Endothelial cell of umbilical vein (primary cell): ENCODE measurements around the gene VSTM4. TPM values are rescaled to one million over a fixed set of nuclear protein-coding genes. Genes with fewer than 3 reads are reported as not detected.

Experiments used
- BruUV-seq: library from RNA; stranded (reverse); fragments of 400-500 nt; replicated peaks from 2 replicates; lab custom pipeline; 2021; lab: Mats Ljungman, UMichigan
- CTCF ChIA-PET: fragments of 300-600, 350-600 bp; sonication (Branson Sonifier 250); formaldehyde crosslinking; loops from one replicate; lab custom pipeline; 2021; ENCODE audit warnings: antibody characterized with exemption, inconsistent platforms; lab: Charles Lee
- POLR2A ChIA-PET: fragments of 300-600, 350-600 bp; sonication (Branson Sonifier 250); formaldehyde crosslinking; loops from one replicate; lab custom pipeline; 2021; ENCODE audit warnings: antibody characterized with exemption, inconsistent platforms; lab: Charles Lee
- DNase-seq: peaks from one replicate; pipeline ENCODE4 v3.0.0-alpha.2; 2011; ENCODE audit warnings: low read depth, low spot score
- FAIRE-seq: peaks from 2 replicates; lab custom pipeline; 2011; peaks lifted over from hg19 to GRCh38; lab: Jason Lieb, UNC
- H2AFZ ChIP-seq: 2 replicates; pipeline ENCODE4 v1.6.0; 2012; ENCODE audit warnings: low read depth, low read length, control low read depth, inconsistent platforms
- H3K27ac ChIP-seq: 2 replicates; pipeline ENCODE4 v1.5.1; 2011; ENCODE audit warnings: low read depth, mild to moderate bottlenecking, control low read depth, low read length, moderate library complexity; ENCODE audit not compliant: insufficient read depth
- H3K27me3 ChIP-seq, 2 experiments: 2 replicates each; pipeline versions ENCODE4 v1.6.0 to v1.6.1; 2011; ENCODE audit warnings: low read length in 2 of 2, mixed read lengths in 1 of 2; ENCODE audit not compliant: control insufficient read depth in 2 of 2, insufficient read depth in 2 of 2
- H3K36me3 ChIP-seq, 2 experiments: 2 replicates in 1 of 2; 3 replicates in 1 of 2; pipeline ENCODE4 v1.5.1; 2011; ENCODE audit warnings: low read length in 2 of 2, mild to moderate bottlenecking in 1 of 2, moderate library complexity in 1 of 2; ENCODE audit not compliant: control insufficient read depth in 2 of 2, insufficient read depth in 2 of 2; ENCODE audit errors: extremely low read depth in 1 of 2
- H3K4me1 ChIP-seq: 3 replicates; pipeline ENCODE4 v1.5.1; 2011; ENCODE audit warnings: mild to moderate bottlenecking, low read length; ENCODE audit not compliant: control insufficient read depth, insufficient read depth; ENCODE audit errors: extremely low read depth
- H3K4me2 ChIP-seq: 2 replicates; pipeline ENCODE4 v1.6.1; 2011; ENCODE audit warnings: low read length, control low read depth, mixed read lengths; ENCODE audit not compliant: insufficient read depth
- H3K4me3 ChIP-seq, 3 experiments: fragments of 200-600 bp in 1 of 3; sonication (generic), shearing (Covaris generic) in 1 of 3; replicated peaks in 1 of 3; 2 replicates each; pipeline ENCODE4 v1.5.1; 2011 to 2016; ENCODE audit warnings: control low read depth in 3 of 3, low read length in 3 of 3, mild to moderate bottlenecking in 2 of 3, inconsistent platforms in 1 of 3, low read depth in 1 of 3, moderate library complexity in 1 of 3; ENCODE audit not compliant: insufficient read depth in 1 of 3
- H3K79me2 ChIP-seq: 2 replicates; pipeline ENCODE4 v1.6.0; 2012; ENCODE audit warnings: low read length, inconsistent platforms; ENCODE audit not compliant: control insufficient read depth, insufficient read depth
- H3K9ac ChIP-seq: replicated peaks from 2 replicates; pipeline ENCODE3; 2011; ENCODE audit warnings: low read length, control low read depth; ENCODE audit not compliant: insufficient read depth; ENCODE audit errors: extremely low read depth
- H3K9me1 ChIP-seq: replicated peaks from 3 replicates; pipeline ENCODE4 v1.6.0; 2011; ENCODE audit warnings: mild to moderate bottlenecking, low read length; ENCODE audit not compliant: control insufficient read depth, insufficient read depth; ENCODE audit errors: extremely low read depth
- H3K9me3 ChIP-seq: replicated peaks from 2 replicates; pipeline ENCODE4 v1.5.1; 2012; ENCODE audit warnings: low read length, inconsistent platforms; ENCODE audit not compliant: control insufficient read depth, insufficient read depth
- H4K20me1 ChIP-seq: replicated peaks from 2 replicates; pipeline ENCODE3; 2011; ENCODE audit warnings: mild to moderate bottlenecking, low read length; ENCODE audit not compliant: control insufficient read depth, insufficient read depth; ENCODE audit errors: extremely low read depth
- EZH2 ChIP-seq: IDR thresholded peaks from 2 replicates; pipeline ENCODE4 v1.6.1; 2012; ENCODE audit warnings: borderline replicate concordance, low read depth, mild to moderate bottlenecking, moderate library complexity, low read length, inconsistent platforms; ENCODE audit not compliant: severe bottlenecking
- FOS ChIP-seq: IDR thresholded peaks from 2 replicates; pipeline ENCODE4 v1.6.1; 2011; ENCODE audit warnings: mild to moderate bottlenecking, low read length, moderate library complexity, borderline replicate concordance; ENCODE audit not compliant: insufficient read depth
- GATA2 ChIP-seq: IDR thresholded peaks from 2 replicates; pipeline ENCODE4 v1.7.0; 2011; ENCODE audit warnings: low read depth, mild to moderate bottlenecking, moderate library complexity, mixed read lengths, low read length; ENCODE audit not compliant: insufficient read length, insufficient read depth
- JUN ChIP-seq: IDR thresholded peaks from 2 replicates; pipeline ENCODE4 v1.6.1; 2011; ENCODE audit warnings: borderline replicate concordance, low read depth; ENCODE audit not compliant: insufficient read length, insufficient read depth
- MYC ChIP-seq: IDR thresholded peaks from one replicate; pipeline ENCODE4 v1.6.1; 2011; ENCODE audit warnings: mild to moderate bottlenecking, low read depth, low read length
- POLR2A ChIP-seq: IDR thresholded peaks from 2 replicates; pipeline ENCODE4 v1.6.1; 2012; ENCODE audit warnings: low read depth, mild to moderate bottlenecking, control low read depth, low read length
- POLR2AphosphoS5 ChIP-seq: IDR thresholded peaks from 2 replicates; pipeline ENCODE4 v1.6.1; 2012; ENCODE audit warnings: low read depth, mild to moderate bottlenecking, control low read depth, low read length, moderate library complexity; ENCODE audit not compliant: insufficient read depth
- dilution Hi-C: fragments of 300-500 bp; cut with MboI; formaldehyde crosslinking; loops from one replicate; pipeline ENCODE4 v1.15.0; 2019; ENCODE audit warnings: low sequenced_read_pairs; ENCODE audit not compliant: extremely low pct_ligation_motif_present
- intact Hi-C: fragments of 100-400 bp; cut with micrococcal nuclease; formaldehyde crosslinking; loops from one replicate; pipeline ENCODE4 v1.10.0; 2022
- polyA plus RNA-seq, 4 experiments: library from polyadenylated mRNA; depleted of rRNA in 3 of 4; stranded (reverse) in 3 of 4; unstranded in 1 of 4; fragments of >200 nt; gene quantifications; 2 replicates each; pipeline versions ENCODE4 v1.2.1 to v1.2.3, GENCODE V29; 2011 to 2012; ENCODE audit warnings: missing spikeins in 1 of 4
- total RNA-seq: library from RNA; stranded (reverse); gene quantifications from 2 replicates; pipeline ENCODE4 v1.2.3, GENCODE V29; 2021
- TF ChIP-seq, protein P1 (sequence below), 2 donors: IDR thresholded peaks; 1 replicate in 1 of 2; 2 replicates in 1 of 2; pipeline ENCODE4 v1.5.1; 2011; ENCODE audit warnings: low read length in 2 of 2, mild to moderate bottlenecking in 2 of 2, moderate library complexity in 2 of 2, control low read depth in 1 of 2, inconsistent platforms in 1 of 2, low read depth in 1 of 2; ENCODE audit not compliant: insufficient read depth in 1 of 2; ENCODE audit errors: extremely low read depth in 1 of 2
- TF ChIP-seq, protein P2 (sequence below): IDR thresholded peaks from 2 replicates; pipeline ENCODE4 v1.6.1; 2011; ENCODE audit not compliant: insufficient read depth, insufficient read length

Gene VSTM4
- total and polyA plus RNA-seq, 2 donors (not counting 3 experiments of a cell fraction or from before 2014, with no cell fraction given), result 0.07 TPM

DNA sequence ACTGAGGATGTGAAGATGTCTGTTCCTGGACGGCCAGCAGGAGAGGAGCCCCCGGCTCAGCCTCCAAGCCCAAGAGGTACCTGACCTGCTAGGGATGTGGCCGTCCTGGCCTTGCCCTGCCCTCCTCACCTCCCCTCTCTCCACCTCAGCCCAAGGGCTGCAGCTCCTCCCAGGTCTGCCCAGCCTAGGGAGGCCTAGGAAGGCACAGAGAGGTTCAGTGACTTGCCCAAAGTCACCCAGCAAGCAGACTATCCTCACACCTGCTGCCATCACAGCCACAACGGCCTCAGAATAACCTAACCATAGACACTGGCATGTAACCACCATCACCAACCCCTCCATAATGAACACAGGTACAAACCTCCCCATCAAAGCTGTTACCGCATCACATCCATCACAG, 137.0 kb downstream of the VSTM4 start:
- ChIA-PET CTCF (no interaction called here), POLR2A (interaction anchor here (0.5 kb wide), 1 partner anchor 533 kb away, joined by 4 read pairs; no protein-coding TSS in a partner anchor)
- no peak overlapping the region for H3K4me3 ChIP-seq
- TF ChIP-seq, protein P1, sequence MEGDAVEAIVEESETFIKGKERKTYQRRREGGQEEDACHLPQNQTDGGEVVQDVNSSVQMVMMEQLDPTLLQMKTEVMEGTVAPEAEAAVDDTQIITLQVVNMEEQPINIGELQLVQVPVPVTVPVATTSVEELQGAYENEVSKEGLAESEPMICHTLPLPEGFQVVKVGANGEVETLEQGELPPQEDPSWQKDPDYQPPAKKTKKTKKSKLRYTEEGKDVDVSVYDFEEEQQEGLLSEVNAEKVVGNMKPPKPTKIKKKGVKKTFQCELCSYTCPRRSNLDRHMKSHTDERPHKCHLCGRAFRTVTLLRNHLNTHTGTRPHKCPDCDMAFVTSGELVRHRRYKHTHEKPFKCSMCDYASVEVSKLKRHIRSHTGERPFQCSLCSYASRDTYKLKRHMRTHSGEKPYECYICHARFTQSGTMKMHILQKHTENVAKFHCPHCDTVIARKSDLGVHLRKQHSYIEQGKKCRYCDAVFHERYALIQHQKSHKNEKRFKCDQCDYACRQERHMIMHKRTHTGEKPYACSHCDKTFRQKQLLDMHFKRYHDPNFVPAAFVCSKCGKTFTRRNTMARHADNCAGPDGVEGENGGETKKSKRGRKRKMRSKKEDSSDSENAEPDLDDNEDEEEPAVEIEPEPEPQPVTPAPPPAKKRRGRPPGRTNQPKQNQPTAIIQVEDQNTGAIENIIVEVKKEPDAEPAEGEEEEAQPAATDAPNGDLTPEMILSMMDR (IDR thresholded peaks at IDR 0.05; ENCODE audit: extremely low read depth in 1 of 2, insufficient read depth in 1 of 2, low read depth in 1 of 2, low read length in 2 of 2), result no peak
- no peak for TF ChIP-seq POLR2A
- TF ChIP-seq GATA2, result no peak
- no peak for TF ChIP-seq FOS
- no peak for TF ChIP-seq MYC
- TF ChIP-seq, protein P2, sequence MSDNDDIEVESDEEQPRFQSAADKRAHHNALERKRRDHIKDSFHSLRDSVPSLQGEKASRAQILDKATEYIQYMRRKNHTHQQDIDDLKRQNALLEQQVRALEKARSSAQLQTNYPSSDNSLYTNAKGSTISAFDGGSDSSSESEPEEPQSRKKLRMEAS, result no peak
- no peak for TF ChIP-seq EZH2
- no peak for TF ChIP-seq JUN
- no peak for TF ChIP-seq POLR2AphosphoS5
- FAIRE-seq (no peak), DNase-seq (no peak)
- no peaks in the 10 kb centered on the region for H3K27me3 ChIP-seq
- BruUV-seq, result no TSS peak
- dilution Hi-C loops (no loop called here), intact Hi-C loops (no loop called here)
- H3K9ac ChIP-seq, result no peak overlapping the region
- no peaks in the 10 kb centered on the region for H4K20me1 ChIP-seq
- no peak overlapping the region for H3K27ac ChIP-seq
- no peaks in the 10 kb centered on the region for H3K9me3 ChIP-seq
- H2AFZ ChIP-seq, result no peak overlapping the region
- H3K79me2 ChIP-seq, result no peaks in the 10 kb centered on the region
- no peaks in the 10 kb centered on the region for H3K9me1 ChIP-seq
- H3K36me3 ChIP-seq, result no peaks in the 10 kb centered on the region
- H3K4me1 ChIP-seq, result no peaks in the 10 kb centered on the region
- H3K4me2 ChIP-seq, result no peak overlapping the region
